Right lobe of liver (tissue), 6 donors: ENCODE measurements around the gene WDR93. TPM values are rescaled to one million over a fixed set of nuclear protein-coding genes. Genes with fewer than 3 reads are reported as not detected.

Experiments used
- ATAC-seq, 4 donors: fragments of 200-7000 bp; cut with Tn5 transposase; one replicate each; pipeline ENCODE4 v1.9.1; 2020; ENCODE audit warnings: mild to moderate bottlenecking in 4 of 4, moderate library complexity in 4 of 4
- DNase-seq, 3 donors: peaks; one replicate each; pipeline ENCODE4 v3.0.0-alpha.2; 2020
- H3K27ac ChIP-seq, 3 donors: fragments of 200-600 bp; one replicate each; pipeline ENCODE4 v1.8.0; 2022
- H3K27me3 ChIP-seq, 2 donors: fragments of 200-600 bp; one replicate each; pipeline ENCODE4 v1.8.0; 2022
- H3K36me3 ChIP-seq, 4 donors: fragments of 200-600 bp; sonication (generic) in 1 of 4; one replicate each; pipeline versions ENCODE4 v1.5.1 to v1.8.0; 2017 to 2022; ENCODE audit warnings: control low read depth in 1 of 4
- H3K4me1 ChIP-seq, 4 donors: fragments of 200-600 bp; sonication (generic) in 1 of 4; one replicate each; pipeline versions ENCODE4 v1.5.1 to v1.8.0; 2017 to 2022; ENCODE audit warnings: control low read depth in 1 of 4
- H3K4me3 ChIP-seq, 3 donors: fragments of 200-600 bp; one replicate each; pipeline ENCODE4 v1.8.0; 2022
- H3K9me3 ChIP-seq, 4 donors: fragments of 200-600 bp; sonication (generic) in 1 of 4; one replicate each; pipeline versions ENCODE4 v1.5.1 to v1.8.0; 2017 to 2022; ENCODE audit warnings: control low read depth in 1 of 4
- POLR2A ChIP-seq: fragments of 450-650 bp; IDR thresholded peaks from one replicate; pipeline ENCODE4 v1.6.1; 2017; ENCODE audit warnings: antibody characterized with exemption, mild to moderate bottlenecking
- WGBS: methylation state at CpG from one replicate; pipeline ENCODE4 v1.1.6; 2018; ENCODE audit warnings: low coverage, low lambda C conversion rate; ENCODE audit not compliant: insufficient coverage; ENCODE audit errors: missing lambda C conversion rate; 5-methylcytosine and 5-hydroxymethylcytosine counted together
- intact Hi-C, 2 donors: fragments of 100-400 bp; cut with DNase I; formaldehyde crosslinking; loops; one replicate each; pipeline versions ENCODE4 v1.11.2 to v1.14.1; 2022
- total RNA-seq, 6 experiments: library from RNA; depleted of rRNA in 2 of 6; stranded (reverse); fragments of >200 nt in 2 of 6; fragmentation: NEBNext Ultra II Directional in 3 of 6; extraction: Animal tissue kit (Norgen Biotek cat#: 25700) in 3 of 6; gene quantifications; one replicate each; pipeline versions ENCODE4 v1.1.0 to v1.2.4, GENCODE V29; 2016 to 2023
- TF ChIP-seq, protein P1 (sequence below), 4 donors: fragments of 200-600 bp in 3 of 4; fragments of 450-650 bp in 1 of 4; IDR thresholded peaks; one replicate each; pipeline versions ENCODE4 v1.5.1 to v1.8.0; 2016 to 2022; ENCODE audit warnings: antibody characterized with exemption in 4 of 4, mild to moderate bottlenecking in 2 of 4
- donor health status: DM: no; HTN: yes; CAD: no.
- donor health status: DM: no; HTN: no; CAD: no.
- donor health status: DM: no; HTN: no; CAD: no.
- donor health status: DM: no; HTN: yes; CAD: no.
- donor health status: DM: no; HTN: yes; CAD: no.

Gene WDR93
- total RNA-seq, 6 experiments from 2014 or later: not detected

GRCh38 chr15:89761929-89762328 lies 71.3 kb downstream of the WDR93 start:
- peak in 1 of 3 donors; percentile 68 for DNase-seq
- H3K4me3 ChIP-seq: no peak overlapping the region
- peak; percentile 39 to 69 (median 66) for ATAC-seq
- H3K9me3 ChIP-seq: no peaks in the 10 kb centered on the region
- WGBS: 43% methylated on average over 1 of the region's 5 CpGs
- intact Hi-C loops: loop anchor here in 1 of 2 donors (10.0 kb wide), 1 partner anchor 113 kb away; no protein-coding TSS in a partner anchor
- no peaks in the 10 kb centered on the region for H3K36me3 ChIP-seq
- H3K4me1 ChIP-seq: peaks cover 0 to 27% (median 9%) of the 10 kb centered on the region in 4 donors
- peak overlapping the region; percentile 39 to 67 (median 40) for H3K27ac ChIP-seq
- TF ChIP-seq, protein P1, sequence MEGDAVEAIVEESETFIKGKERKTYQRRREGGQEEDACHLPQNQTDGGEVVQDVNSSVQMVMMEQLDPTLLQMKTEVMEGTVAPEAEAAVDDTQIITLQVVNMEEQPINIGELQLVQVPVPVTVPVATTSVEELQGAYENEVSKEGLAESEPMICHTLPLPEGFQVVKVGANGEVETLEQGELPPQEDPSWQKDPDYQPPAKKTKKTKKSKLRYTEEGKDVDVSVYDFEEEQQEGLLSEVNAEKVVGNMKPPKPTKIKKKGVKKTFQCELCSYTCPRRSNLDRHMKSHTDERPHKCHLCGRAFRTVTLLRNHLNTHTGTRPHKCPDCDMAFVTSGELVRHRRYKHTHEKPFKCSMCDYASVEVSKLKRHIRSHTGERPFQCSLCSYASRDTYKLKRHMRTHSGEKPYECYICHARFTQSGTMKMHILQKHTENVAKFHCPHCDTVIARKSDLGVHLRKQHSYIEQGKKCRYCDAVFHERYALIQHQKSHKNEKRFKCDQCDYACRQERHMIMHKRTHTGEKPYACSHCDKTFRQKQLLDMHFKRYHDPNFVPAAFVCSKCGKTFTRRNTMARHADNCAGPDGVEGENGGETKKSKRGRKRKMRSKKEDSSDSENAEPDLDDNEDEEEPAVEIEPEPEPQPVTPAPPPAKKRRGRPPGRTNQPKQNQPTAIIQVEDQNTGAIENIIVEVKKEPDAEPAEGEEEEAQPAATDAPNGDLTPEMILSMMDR (IDR thresholded peaks at IDR 0.05): no peak
- TF ChIP-seq POLR2A: no peak
- H3K27me3 ChIP-seq: no peaks in the 10 kb centered on the region

GRCh38 chr15:89765694-89766093 lies 75.1 kb downstream of the WDR93 start:
- Histone ChIP-seq H3K9me3 (no peaks in the 10 kb centered on the region), H3K4me3 (no peak overlapping the region), H3K27ac (no peak overlapping the region), H3K27me3 (no peaks in the 10 kb centered on the region), H3K36me3 (no peaks in the 10 kb centered on the region), H3K4me1 (peaks cover 0 to 32% (median 15%) of the 10 kb centered on the region in 4 donors)
- 25% methylated on average over 1 of the region's 1 CpG for whole genome bisulfite sequencing
- TF ChIP-seq POLR2A: no peak
- TF ChIP-seq, protein P1 (IDR thresholded peaks at IDR 0.05): no peak
- ATAC-seq (no peak), DNase-seq (peak in 1 of 3 donors; percentile 31)
- intact Hi-C loops: loop anchor here in 1 of 2 donors (10.0 kb wide), 1 partner anchor 109 kb away; no protein-coding TSS in a partner anchor

DNA sequence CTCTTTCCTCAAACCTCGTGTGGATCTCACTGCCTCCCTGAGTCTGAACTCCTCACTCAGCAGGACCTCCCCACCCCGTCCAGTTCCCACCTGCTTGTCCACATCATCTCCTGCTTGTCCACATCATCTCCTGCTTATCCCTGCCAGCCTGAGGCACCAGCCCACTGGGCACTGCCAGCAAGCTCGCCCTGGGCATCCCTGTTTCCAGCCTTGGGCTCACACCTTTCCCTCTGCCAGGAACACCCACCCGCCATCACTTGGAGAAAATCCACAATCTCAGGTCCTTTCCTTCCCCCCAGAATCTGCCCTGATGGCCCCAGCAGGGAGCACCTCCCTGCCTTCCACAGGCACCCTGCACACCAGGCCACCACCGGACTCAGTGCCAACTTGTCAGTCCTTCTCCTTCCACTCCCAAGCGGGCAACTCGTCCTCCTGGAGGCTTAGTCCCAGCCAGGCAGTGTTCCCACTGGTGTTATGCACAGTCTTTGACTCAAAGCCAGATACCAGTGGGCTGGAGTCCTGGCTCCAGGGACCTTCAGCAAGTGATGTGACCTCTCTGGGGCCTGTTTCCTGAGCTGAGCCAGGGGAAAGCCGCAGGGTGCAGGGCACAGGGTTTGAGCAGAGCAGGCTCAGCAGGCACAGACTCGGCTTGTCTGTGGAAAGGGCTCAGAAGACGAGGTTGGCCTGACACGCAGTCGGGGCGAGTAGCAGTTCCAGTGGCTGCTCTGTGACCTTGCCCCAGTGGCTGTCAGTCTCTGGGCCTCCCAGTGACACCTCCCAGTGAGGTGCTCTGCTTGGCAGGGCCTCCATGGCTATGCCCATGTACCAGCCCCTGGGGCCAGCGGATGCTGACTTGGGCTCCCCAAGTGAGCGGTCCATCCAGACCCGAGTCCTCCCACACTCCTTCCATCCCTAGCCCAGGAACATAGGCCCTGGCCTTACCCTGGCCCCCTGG lies 76.0 kb downstream of the WDR93 start:
- WGBS: 75% methylated on average over 5 of the region's 16 CpGs
- no peaks in the 10 kb centered on the region for H3K36me3 ChIP-seq
- DNase-seq (peak in 1 of 3 donors; percentile 48), ATAC-seq (peak in 1 of 4 donors; percentile 12)
- intact Hi-C loops: loop anchor here in 1 of 2 donors (10.0 kb wide), 1 partner anchor 108 kb away; no protein-coding TSS in a partner anchor
- no peaks in the 10 kb centered on the region for H3K9me3 ChIP-seq
- H3K27ac ChIP-seq: no peak overlapping the region
- no peak for TF ChIP-seq POLR2A
- TF ChIP-seq, protein P1 (IDR thresholded peaks at IDR 0.05): no peak
- no peaks in the 10 kb centered on the region for H3K27me3 ChIP-seq
- no peak overlapping the region for H3K4me3 ChIP-seq
- H3K4me1 ChIP-seq: peaks cover 0 to 23% (median 10%) of the 10 kb centered on the region in 4 donors

DNA sequence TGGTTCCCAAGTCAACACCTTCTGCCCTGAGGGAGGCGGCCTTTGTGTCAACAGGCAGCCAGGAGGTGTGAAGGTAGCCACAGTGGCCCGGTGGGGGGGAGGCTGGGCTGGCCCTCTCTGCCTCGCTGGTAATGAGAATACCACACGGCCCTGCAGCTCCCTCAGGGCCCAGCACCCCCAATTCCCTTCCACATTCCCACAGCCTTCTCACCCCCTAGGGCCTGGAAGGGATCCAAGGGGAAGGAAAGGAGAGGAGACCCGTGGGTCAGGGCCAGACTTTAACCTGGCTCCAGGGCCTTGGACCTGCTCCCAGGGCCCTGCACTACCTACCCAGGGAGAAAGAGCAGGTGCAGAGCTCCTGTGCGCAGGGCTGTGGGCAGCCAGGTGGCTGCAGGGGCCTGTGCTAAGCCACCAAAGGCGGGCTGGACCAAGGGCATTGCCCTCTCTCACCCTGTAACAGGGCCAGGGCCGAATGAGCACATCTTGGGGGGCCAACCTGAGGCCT lies 76.9 kb downstream of the WDR93 start:
- DNase-seq (peak in 1 of 3 donors; percentile 73), ATAC-seq (peak; percentile 77 to 86 (median 81))
- no peak for TF ChIP-seq POLR2A
- TF ChIP-seq, protein P1 (IDR thresholded peaks at IDR 0.05): no peak
- peaks cover 0 to 15% (median 6%) of the 10 kb centered on the region in 4 donors for H3K4me1 ChIP-seq
- H3K36me3 ChIP-seq: no peaks in the 10 kb centered on the region
- no peak overlapping the region for H3K27ac ChIP-seq
- 34% methylated on average over 7 of the region's 8 CpGs for WGBS
- no peaks in the 10 kb centered on the region for H3K9me3 ChIP-seq
- H3K4me3 ChIP-seq: no peak overlapping the region
- intact Hi-C loops: loop anchor here in 1 of 2 donors (10.0 kb wide), 1 partner anchor 107 kb away; no protein-coding TSS in a partner anchor
- H3K27me3 ChIP-seq: no peaks in the 10 kb centered on the region
